ENCODE data around the gene RASAL1.

DNA sequence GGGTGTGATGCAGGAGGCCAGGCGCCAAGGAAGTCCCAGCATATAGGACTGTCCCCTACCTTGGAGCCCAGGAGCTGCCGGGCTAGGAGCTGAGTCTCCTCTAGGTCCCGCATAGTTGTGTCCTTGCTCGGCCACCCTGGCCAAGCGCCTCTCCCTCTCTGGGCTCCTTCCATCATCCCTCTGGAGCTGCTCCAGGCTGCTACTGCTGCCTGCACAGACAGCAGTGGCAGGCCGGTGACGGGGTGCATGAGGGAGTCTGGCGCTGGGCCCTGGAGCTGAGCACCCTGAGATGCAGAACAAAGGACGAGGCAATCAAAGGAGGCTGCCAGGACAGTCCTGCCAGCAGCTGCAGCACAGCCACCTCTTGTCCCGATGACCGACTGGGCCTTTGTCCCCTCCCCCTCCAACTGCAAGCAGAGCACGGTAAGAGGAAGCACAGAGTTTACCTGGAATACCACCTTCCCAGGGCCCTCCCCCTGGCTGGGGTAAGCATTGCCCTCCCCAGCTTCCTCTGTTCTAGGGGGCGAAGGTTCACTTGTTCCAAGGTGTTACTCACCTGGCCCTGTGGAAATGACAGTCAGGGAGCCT is 68.7 kb downstream of the RASAL1 start:
- TF ChIP-seq, protein P1, sequence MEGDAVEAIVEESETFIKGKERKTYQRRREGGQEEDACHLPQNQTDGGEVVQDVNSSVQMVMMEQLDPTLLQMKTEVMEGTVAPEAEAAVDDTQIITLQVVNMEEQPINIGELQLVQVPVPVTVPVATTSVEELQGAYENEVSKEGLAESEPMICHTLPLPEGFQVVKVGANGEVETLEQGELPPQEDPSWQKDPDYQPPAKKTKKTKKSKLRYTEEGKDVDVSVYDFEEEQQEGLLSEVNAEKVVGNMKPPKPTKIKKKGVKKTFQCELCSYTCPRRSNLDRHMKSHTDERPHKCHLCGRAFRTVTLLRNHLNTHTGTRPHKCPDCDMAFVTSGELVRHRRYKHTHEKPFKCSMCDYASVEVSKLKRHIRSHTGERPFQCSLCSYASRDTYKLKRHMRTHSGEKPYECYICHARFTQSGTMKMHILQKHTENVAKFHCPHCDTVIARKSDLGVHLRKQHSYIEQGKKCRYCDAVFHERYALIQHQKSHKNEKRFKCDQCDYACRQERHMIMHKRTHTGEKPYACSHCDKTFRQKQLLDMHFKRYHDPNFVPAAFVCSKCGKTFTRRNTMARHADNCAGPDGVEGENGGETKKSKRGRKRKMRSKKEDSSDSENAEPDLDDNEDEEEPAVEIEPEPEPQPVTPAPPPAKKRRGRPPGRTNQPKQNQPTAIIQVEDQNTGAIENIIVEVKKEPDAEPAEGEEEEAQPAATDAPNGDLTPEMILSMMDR (conservative IDR thresholded peaks at IDR 0.05 in 1 of 2, IDR thresholded peaks at IDR 0.05 in 1 of 2; ENCODE audit: extremely low read depth in 1 of 2, insufficient read depth in 1 of 2, low read depth in 1 of 2, low read length in 2 of 2), result no peak
- TF ChIP-seq EZH2 (IDR thresholded peaks at IDR 0.05; ENCODE audit: borderline replicate concordance, low read length), result no peak
